Natural killer cell treated with Interleukin-12 subunit alpha and Interleukin-12 subunit beta and Interleukin-15 and Interleukin-18, amount 100 ng/mL, for 72 hours (primary cell): ENCODE results near the gene GPR78. TPM values are rescaled to one million over a fixed set of nuclear protein-coding genes. Genes with fewer than 3 reads are reported as not detected.

ENCODE experiments used
- ATAC-seq, 2 donors: fragments of 150-1000 bp; cut with Tn5 transposase in 1 of 2; sonication (Bioruptor Pico), chemical (Tn5 transposase) in 1 of 2; 2 replicates each; pipeline ENCODE4 v1.10.0; 2021
- DNase-seq: peaks from one replicate; pipeline ENCODE4 v3.0.0; 2022; ENCODE audit warnings: low spot score
- H3K27ac Mint-ChIP-seq, 2 donors: 1 replicate in 1 of 2; 2 replicates in 1 of 2; pipeline ENCODE4 v1.8.0; 2022; ENCODE audit warnings: mixed read lengths in 2 of 2, mild to moderate bottlenecking in 1 of 2, moderate library complexity in 1 of 2
- H3K27me3 Mint-ChIP-seq, 2 donors: 1 replicate in 1 of 2; 2 replicates in 1 of 2; pipeline ENCODE4 v1.8.0; 2022; ENCODE audit warnings: mixed read lengths in 2 of 2
- H3K36me3 Mint-ChIP-seq: one replicate; pipeline ENCODE4 v1.8.0; 2022; ENCODE audit warnings: mixed read lengths
- H3K4me1 Mint-ChIP-seq, 2 donors: 1 replicate in 1 of 2; 2 replicates in 1 of 2; pipeline ENCODE4 v1.8.0; 2022; ENCODE audit warnings: low read depth in 2 of 2, mixed read lengths in 2 of 2, mild to moderate bottlenecking in 1 of 2
- H3K4me3 Mint-ChIP-seq: one replicate; pipeline ENCODE4 v1.8.0; 2022; ENCODE audit warnings: mixed read lengths
- H3K9me3 Mint-ChIP-seq: 2 replicates; pipeline ENCODE4 v1.8.0; 2022; ENCODE audit warnings: mixed read lengths
- total RNA-seq, 2 donors: library from RNA; stranded (reverse); gene quantifications; one replicate each; pipeline ENCODE4 v1.2.3, GENCODE V29; 2022

The GPR78 gene
- total RNA-seq, 2 donors from 2014 or later: not detected

- ATAC-seq: no peak
Observed at GRCh38 chr4:8550691-8551090, 29.5 kb upstream of the GPR78 start.

GRCh38 chr4:8552024-8552423 is 28.2 kb upstream of the GPR78 start:
- H3K9me3 Mint-ChIP-seq: no peaks in the 10 kb centered on the region
- H3K36me3 Mint-ChIP-seq: no peaks in the 10 kb centered on the region
- H3K4me1 Mint-ChIP-seq: no peaks in the 10 kb centered on the region
- H3K27me3 Mint-ChIP-seq: peaks cover 0 to 3% of the 10 kb centered on the region in 2 donors
- no peak overlapping the region for H3K4me3 Mint-ChIP-seq
- DNase-seq: no peak
- ATAC-seq: no peak
- no peak overlapping the region for H3K27ac Mint-ChIP-seq

More at GRCh38 chr4:8550691-8551090, 29.5 kb upstream of the GPR78 start:
- DNase-seq: no peak
- H3K36me3 Mint-ChIP-seq: no peaks in the 10 kb centered on the region
- H3K4me3 Mint-ChIP-seq: no peak overlapping the region
- no peaks in the 10 kb centered on the region for H3K9me3 Mint-ChIP-seq
- no peak overlapping the region for H3K27ac Mint-ChIP-seq
- peaks cover 0 to 7% of the 10 kb centered on the region in 2 donors for H3K27me3 Mint-ChIP-seq
- no peaks in the 10 kb centered on the region for H3K4me1 Mint-ChIP-seq

GRCh38 chr4:8552581-8553205 is 27.5 kb upstream of the GPR78 start:
- no peak for ATAC-seq
- Mint-ChIP-seq H3K27ac (no peak overlapping the region), H3K27me3 (peaks cover 0 to 3% of the 10 kb centered on the region in 2 donors), H3K36me3 (no peaks in the 10 kb centered on the region), H3K9me3 (no peaks in the 10 kb centered on the region), H3K4me3 (no peak overlapping the region), H3K4me1 (no peaks in the 10 kb centered on the region)
- DNase-seq: no peak

- Mint-ChIP-seq H3K4me1 (no peaks in the 10 kb centered on the region), H3K27ac (no peak overlapping the region), H3K9me3 (no peaks in the 10 kb centered on the region), H3K4me3 (no peak overlapping the region), H3K36me3 (no peaks in the 10 kb centered on the region), H3K27me3 (peaks cover 0 to 3% of the 10 kb centered on the region in 2 donors)
- DNase-seq (no peak), ATAC-seq (no peak)
Observed at GRCh38 chr4:8553216-8553615, 27.0 kb upstream of the GPR78 start.

- no peaks in the 10 kb centered on the region for H3K9me3 Mint-ChIP-seq
- H3K27ac Mint-ChIP-seq: no peak overlapping the region
- DNase-seq: no peak
- H3K27me3 Mint-ChIP-seq: peaks cover 0 to 3% of the 10 kb centered on the region in 2 donors
- no peaks in the 10 kb centered on the region for H3K4me1 Mint-ChIP-seq
- ATAC-seq: no peak
- H3K4me3 Mint-ChIP-seq: no peak overlapping the region
- no peaks in the 10 kb centered on the region for H3K36me3 Mint-ChIP-seq
Observed at GRCh38 chr4:8553991-8554405, 26.2 kb upstream of the GPR78 start.

- Mint-ChIP-seq H3K4me3 (no peak overlapping the region), H3K27ac (no peak overlapping the region), H3K9me3 (no peaks in the 10 kb centered on the region), H3K27me3 (peaks cover 0 to 3% of the 10 kb centered on the region in 2 donors), H3K4me1 (no peaks in the 10 kb centered on the region), H3K36me3 (no peaks in the 10 kb centered on the region)
- no peak for DNase-seq
- ATAC-seq: no peak
Observed at GRCh38 chr4:8554555-8555100, 25.6 kb upstream of the GPR78 start.

GRCh38 chr4:8555716-8556115 is 24.5 kb upstream of the GPR78 start:
- ATAC-seq: no peak
- H3K36me3 Mint-ChIP-seq: no peaks in the 10 kb centered on the region
- DNase-seq: no peak
- H3K27ac Mint-ChIP-seq: no peak overlapping the region
- peaks cover 0 to 3% of the 10 kb centered on the region in 2 donors for H3K27me3 Mint-ChIP-seq
- no peaks in the 10 kb centered on the region for H3K9me3 Mint-ChIP-seq
- H3K4me1 Mint-ChIP-seq: no peaks in the 10 kb centered on the region
- no peak overlapping the region for H3K4me3 Mint-ChIP-seq

- no peak overlapping the region for H3K27ac Mint-ChIP-seq
- no peaks in the 10 kb centered on the region for H3K9me3 Mint-ChIP-seq
- H3K4me3 Mint-ChIP-seq: no peak overlapping the region
- ATAC-seq: no peak
- H3K4me1 Mint-ChIP-seq: no peaks in the 10 kb centered on the region
- no peak for DNase-seq
- H3K27me3 Mint-ChIP-seq: peaks cover 0 to 4% of the 10 kb centered on the region in 2 donors
- H3K36me3 Mint-ChIP-seq: no peaks in the 10 kb centered on the region
Observed at GRCh38 chr4:8556341-8557150, 23.6 kb upstream of the GPR78 start.

GRCh38 chr4:8557151-8558076 is 22.8 kb upstream of the GPR78 start:
- H3K9me3 Mint-ChIP-seq: no peaks in the 10 kb centered on the region
- no peaks in the 10 kb centered on the region for H3K36me3 Mint-ChIP-seq
- no peak overlapping the region for H3K4me3 Mint-ChIP-seq
- no peak overlapping the region for H3K27ac Mint-ChIP-seq
- H3K4me1 Mint-ChIP-seq: no peaks in the 10 kb centered on the region
- DNase-seq (no peak), ATAC-seq (peak in 1 of 2 donors; percentile 7)
- peaks cover 0 to 5% of the 10 kb centered on the region in 2 donors for H3K27me3 Mint-ChIP-seq

- Mint-ChIP-seq H3K27me3 (peaks cover 0 to 5% of the 10 kb centered on the region in 2 donors), H3K4me3 (no peak overlapping the region), H3K36me3 (no peaks in the 10 kb centered on the region), H3K4me1 (no peaks in the 10 kb centered on the region), H3K27ac (no peak overlapping the region), H3K9me3 (no peaks in the 10 kb centered on the region)
- ATAC-seq (no peak), DNase-seq (no peak)
Observed at GRCh38 chr4:8558080-8558960, 21.9 kb upstream of the GPR78 start.

GRCh38 chr4:8559011-8559410 is 21.2 kb upstream of the GPR78 start:
- H3K9me3 Mint-ChIP-seq: no peaks in the 10 kb centered on the region
- no peak for DNase-seq
- H3K4me1 Mint-ChIP-seq: no peaks in the 10 kb centered on the region
- peaks cover 0 to 5% of the 10 kb centered on the region in 2 donors for H3K27me3 Mint-ChIP-seq
- H3K27ac Mint-ChIP-seq: no peak overlapping the region
- no peak for ATAC-seq
- no peaks in the 10 kb centered on the region for H3K36me3 Mint-ChIP-seq
- no peak overlapping the region for H3K4me3 Mint-ChIP-seq

- H3K27ac Mint-ChIP-seq: no peak overlapping the region
- no peaks in the 10 kb centered on the region for H3K36me3 Mint-ChIP-seq
- H3K4me1 Mint-ChIP-seq: no peaks in the 10 kb centered on the region
- H3K4me3 Mint-ChIP-seq: no peak overlapping the region
- no peaks in the 10 kb centered on the region for H3K9me3 Mint-ChIP-seq
- ATAC-seq (no peak), DNase-seq (no peak)
- peaks cover 0 to 5% of the 10 kb centered on the region in 2 donors for H3K27me3 Mint-ChIP-seq
Observed at GRCh38 chr4:8559524-8560264, 20.5 kb upstream of the GPR78 start.
